Activated CD4-positive, alpha-beta T cell treated with anti-CD3 and anti-CD28 coated beads for 36 hours (primary cell): Measurements from ENCODE around the gene CCRL2. TPM values are rescaled to one million over a fixed set of nuclear protein-coding genes. Genes with fewer than 3 reads are reported as not detected.

Experiments used
- ATAC-seq: fragments of 200-7000 bp; cut with Tn5 transposase; one replicate; pipeline ENCODE4 v1.10.0; 2021; ENCODE audit warnings: mild to moderate bottlenecking, moderate library complexity
- CTCF ChIA-PET: fragments of 350-600 bp; sonication (Branson Sonifier 250); formaldehyde crosslinking; loops from one replicate; lab custom pipeline; 2021; ENCODE audit warnings: antibody characterized with exemption; lab: Charles Lee
- POLR2A ChIA-PET: fragments of 350-600 bp; sonication (Branson Sonifier 250); formaldehyde crosslinking; loops from one replicate; lab custom pipeline; 2021; ENCODE audit warnings: antibody characterized with exemption, inconsistent platforms; lab: Charles Lee
- DNase-seq: peaks from one replicate; pipeline ENCODE4 v3.0.0-alpha.2; 2020
- H3K27ac Mint-ChIP-seq: one replicate; pipeline ENCODE4 v1.8.0; 2021; ENCODE audit warnings: mixed read lengths
- H3K27me3 Mint-ChIP-seq: one replicate; pipeline ENCODE4 v1.8.0; 2021; ENCODE audit warnings: mixed read lengths
- H3K36me3 Mint-ChIP-seq: one replicate; pipeline ENCODE4 v1.8.0; 2021; ENCODE audit warnings: low read depth, mixed read lengths
- H3K4me1 Mint-ChIP-seq: one replicate; pipeline ENCODE4 v1.8.0; 2021; ENCODE audit warnings: mixed read lengths
- H3K4me3 Mint-ChIP-seq: one replicate; pipeline ENCODE4 v1.8.0; 2021; ENCODE audit warnings: mild to moderate bottlenecking, moderate library complexity, mixed read lengths
- H3K9me3 Mint-ChIP-seq: one replicate; pipeline ENCODE4 v1.8.0; 2021; ENCODE audit warnings: low read depth, mixed read lengths
- intact Hi-C, 2 experiments: fragments of 100-400 bp; cut with DNase I in 1 of 2; cut with micrococcal nuclease in 1 of 2; formaldehyde crosslinking; loops; one replicate each; pipeline versions ENCODE4 v1.14.2 to v1.15.1; 2022 to 2024; cut with DNase I, micrococcal nuclease
- total RNA-seq, 2 experiments: library from RNA; stranded (reverse); gene quantifications; one replicate each; pipeline ENCODE4 v1.2.3, GENCODE V29; 2021

Gene CCRL2, protein sequence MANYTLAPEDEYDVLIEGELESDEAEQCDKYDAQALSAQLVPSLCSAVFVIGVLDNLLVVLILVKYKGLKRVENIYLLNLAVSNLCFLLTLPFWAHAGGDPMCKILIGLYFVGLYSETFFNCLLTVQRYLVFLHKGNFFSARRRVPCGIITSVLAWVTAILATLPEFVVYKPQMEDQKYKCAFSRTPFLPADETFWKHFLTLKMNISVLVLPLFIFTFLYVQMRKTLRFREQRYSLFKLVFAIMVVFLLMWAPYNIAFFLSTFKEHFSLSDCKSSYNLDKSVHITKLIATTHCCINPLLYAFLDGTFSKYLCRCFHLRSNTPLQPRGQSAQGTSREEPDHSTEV
- total RNA-seq: 1 to 10 TPM; 1.0 to 1.3 TPM

GRCh38 chr3:46406788-46407611 is at the start of gene CCRL2, which contains the start of gene CCR5AS:
Gene CCRL2 (plus strand): TSS chr3:46407259. CDS start chr3:46408080, 821 bp downstream.
Gene CCR5AS (minus strand): TSS chr3:46407066.
- Mint-ChIP-seq H3K4me3 (peak within 1 kb of the TSS; percentile 71), H3K27ac (peak within 1 kb of the TSS; percentile 81), H3K27me3 (peaks cover 2% of the 10 kb centered on the region), H3K9me3 (no peaks in the 10 kb centered on the region), H3K4me1 (peaks cover 33% of the 10 kb centered on the region), H3K36me3 (no peaks in the 10 kb centered on the region)
- CTCF ChIA-PET: interaction anchor here (0.7 to 1.7 kb wide), 5 partner anchors 17 to 775 kb away, joined by 3 to 8 read pairs (median 4); no protein-coding TSS in a partner anchor
- POLR2A ChIA-PET: interaction anchor here (0.6 to 0.7 kb wide), 2 partner anchors 438 to 733 kb away, joined by 3 read pairs; no protein-coding TSS in a partner anchor
- peak; percentile 65 for DNase-seq
- intact Hi-C loops: loop anchor here in 1 of 2 experiments (1.0 kb wide), 1 partner anchor 38 kb away; no protein-coding TSS in a partner anchor
- ATAC-seq: peak; percentile 92

DNA sequence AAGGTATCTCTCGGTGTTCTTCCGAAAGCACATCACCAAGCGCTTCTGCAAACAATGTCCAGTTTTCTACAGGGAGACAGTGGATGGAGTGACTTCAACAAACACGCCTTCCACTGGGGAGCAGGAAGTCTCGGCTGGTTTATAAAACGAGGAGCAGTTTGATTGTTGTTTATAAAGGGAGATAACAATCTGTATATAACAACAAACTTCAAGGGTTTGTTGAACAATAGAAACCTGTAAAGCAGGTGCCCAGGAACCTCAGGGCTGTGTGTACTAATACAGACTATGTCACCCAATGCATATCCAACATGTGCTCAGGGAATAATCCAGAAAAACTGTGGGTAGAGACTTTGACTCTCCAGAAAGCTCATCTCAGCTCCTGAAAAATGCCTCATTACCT is 48.6 kb upstream of the CCRL2 start:
- Mint-ChIP-seq H3K27me3 (peaks cover 37% of the 10 kb centered on the region), H3K36me3 (no peaks in the 10 kb centered on the region), H3K9me3 (no peaks in the 10 kb centered on the region), H3K4me1 (peaks cover 38% of the 10 kb centered on the region), H3K27ac (no peak overlapping the region), H3K4me3 (no peak overlapping the region)
- intact Hi-C loops: no loop called here
- DNase-seq (no peak), ATAC-seq (no peak)
- POLR2A ChIA-PET: no interaction called here
- CTCF ChIA-PET: interaction anchor here (1.9 to 2.6 kb wide), 2 partner anchors 11 to 445 kb away, joined by 4 to 17 read pairs; no protein-coding TSS in a partner anchor

- Mint-ChIP-seq H3K9me3 (no peaks in the 10 kb centered on the region), H3K4me1 (peaks cover 27% of the 10 kb centered on the region), H3K4me3 (no peak overlapping the region), H3K27me3 (peaks cover 42% of the 10 kb centered on the region), H3K36me3 (no peaks in the 10 kb centered on the region), H3K27ac (no peak overlapping the region)
- ChIA-PET CTCF (interaction anchor here (0.6 to 2.6 kb wide), 17 partner anchors 9 to 447 kb away, joined by 3 to 17 read pairs (median 3); partner anchors contain the start of gene CXCR6), POLR2A (interaction anchor here (1.2 kb wide), 1 partner anchor 10 kb away, joined by 16 read pairs; the partner anchor contains the start of gene CCR5)
- DNase-seq: peak; percentile 57
- intact Hi-C loops: loop anchor here (1.0 kb wide), 4 partner anchors 9 to 66 kb away; partner anchors contain the start of gene CCR5 (in 1 of the 2)
- peak; percentile 95 for ATAC-seq
Observed at GRCh38 chr3:46359733-46360493, 47.1 kb upstream of the CCRL2 start.

GRCh38 chr3:46360907-46361306 is 46.2 kb upstream of the CCRL2 start:
- Mint-ChIP-seq H3K36me3 (no peaks in the 10 kb centered on the region), H3K9me3 (no peaks in the 10 kb centered on the region), H3K27ac (no peak overlapping the region), H3K27me3 (peaks cover 38% of the 10 kb centered on the region), H3K4me3 (no peak overlapping the region), H3K4me1 (peaks cover 27% of the 10 kb centered on the region)
- DNase-seq (no peak), ATAC-seq (no peak)
- POLR2A ChIA-PET: no interaction called here
- intact Hi-C loops: loop anchor here (1.0 kb wide), 3 partner anchors 8 to 67 kb away; partner anchors contain the start of gene CCR5 (in 1 of the 2)
- CTCF ChIA-PET: interaction anchor here (1.2 to 2.6 kb wide), 4 partner anchors 8 to 267 kb away, joined by 3 to 17 read pairs (median 4); no protein-coding TSS in a partner anchor

DNA sequence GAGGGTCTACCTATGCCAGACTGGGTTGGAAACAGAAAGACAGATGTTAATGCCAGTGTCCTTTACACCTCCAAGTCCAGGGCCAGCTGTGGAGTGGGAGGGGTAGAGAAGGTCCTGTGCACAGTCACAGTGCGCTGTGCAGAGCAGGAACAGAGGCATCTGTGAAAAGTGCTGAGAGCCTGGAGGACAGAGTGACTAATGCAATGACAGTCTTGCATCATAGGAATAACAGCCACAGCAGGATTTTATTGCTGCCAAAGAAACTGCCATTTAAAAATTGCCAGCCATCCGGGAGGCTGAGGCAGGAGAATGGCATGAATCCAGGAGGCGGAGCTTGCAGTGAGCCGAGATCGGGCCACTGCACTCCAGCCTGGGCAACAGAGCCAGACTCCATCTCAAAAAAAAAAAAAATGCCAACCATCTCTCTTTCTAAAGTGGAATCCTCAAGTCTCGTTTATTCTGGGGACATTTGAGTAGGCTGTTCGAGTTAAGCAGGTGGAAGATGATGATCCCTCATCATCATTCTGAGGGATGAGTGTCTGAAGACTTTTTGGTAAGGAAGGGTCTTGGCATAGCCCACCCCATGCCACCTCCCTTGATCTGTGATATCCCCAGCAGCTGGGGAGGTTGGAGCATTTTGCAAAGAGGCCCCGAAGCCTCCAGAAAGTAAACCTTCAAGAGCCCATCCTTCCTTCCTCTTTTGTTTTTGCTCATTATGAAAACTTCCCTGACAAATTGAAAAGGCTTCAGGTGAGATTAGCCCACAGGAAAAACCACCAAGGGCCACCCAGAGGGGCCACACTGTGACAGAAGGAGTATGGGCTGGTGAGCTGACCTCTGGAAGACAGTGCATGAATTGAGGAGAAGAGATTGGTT is 45.4 kb upstream of the CCRL2 start:
- CTCF ChIA-PET: interaction anchor here (1.4 kb wide), 1 partner anchor 65 kb away, joined by 3 read pairs; no protein-coding TSS in a partner anchor
- H3K4me3 Mint-ChIP-seq: no peak overlapping the region
- POLR2A ChIA-PET: no interaction called here

GRCh38 chr3:46365041-46365440 is 42.0 kb upstream of the CCRL2 start:
- intact Hi-C loops: no loop called here
- ChIA-PET CTCF (interaction anchor here (1.0 to 1.4 kb wide), 3 partner anchors 12 to 88 kb away, joined by 3 to 5 read pairs (median 4); no protein-coding TSS in a partner anchor), POLR2A (no interaction called here)

More for the DNA sequence above, 45.4 kb upstream of the CCRL2 start:
- intact Hi-C loops: no loop called here
- DNase-seq (no peak), ATAC-seq (peak; percentile 38)
- H3K27ac Mint-ChIP-seq: no peak overlapping the region
- H3K4me1 Mint-ChIP-seq: peaks cover 27% of the 10 kb centered on the region
- H3K36me3 Mint-ChIP-seq: no peaks in the 10 kb centered on the region
- H3K27me3 Mint-ChIP-seq: peaks cover 36% of the 10 kb centered on the region
- no peaks in the 10 kb centered on the region for H3K9me3 Mint-ChIP-seq

GRCh38 chr3:46365737-46366524 is 41.1 kb upstream of the CCRL2 start:
- H3K4me3 Mint-ChIP-seq: no peak overlapping the region
- no peaks in the 10 kb centered on the region for H3K9me3 Mint-ChIP-seq
- H3K27me3 Mint-ChIP-seq: peaks cover 35% of the 10 kb centered on the region
- intact Hi-C loops: no loop called here
- peaks cover 37% of the 10 kb centered on the region for H3K4me1 Mint-ChIP-seq
- ATAC-seq: no peak
- CTCF ChIA-PET: interaction anchor here (0.9 to 1.4 kb wide), 3 partner anchors 11 to 139 kb away, joined by 3 to 4 read pairs (median 3); no protein-coding TSS in a partner anchor
- POLR2A ChIA-PET: no interaction called here
- no peak overlapping the region for H3K27ac Mint-ChIP-seq
- DNase-seq: no peak
- H3K36me3 Mint-ChIP-seq: no peaks in the 10 kb centered on the region

More at GRCh38 chr3:46365041-46365440, 42.0 kb upstream of the CCRL2 start:
- no peak for ATAC-seq
- no peak for DNase-seq
- Mint-ChIP-seq H3K36me3 (no peaks in the 10 kb centered on the region), H3K27ac (no peak overlapping the region), H3K4me3 (no peak overlapping the region), H3K9me3 (no peaks in the 10 kb centered on the region), H3K4me1 (peaks cover 35% of the 10 kb centered on the region), H3K27me3 (peaks cover 35% of the 10 kb centered on the region)

DNA sequence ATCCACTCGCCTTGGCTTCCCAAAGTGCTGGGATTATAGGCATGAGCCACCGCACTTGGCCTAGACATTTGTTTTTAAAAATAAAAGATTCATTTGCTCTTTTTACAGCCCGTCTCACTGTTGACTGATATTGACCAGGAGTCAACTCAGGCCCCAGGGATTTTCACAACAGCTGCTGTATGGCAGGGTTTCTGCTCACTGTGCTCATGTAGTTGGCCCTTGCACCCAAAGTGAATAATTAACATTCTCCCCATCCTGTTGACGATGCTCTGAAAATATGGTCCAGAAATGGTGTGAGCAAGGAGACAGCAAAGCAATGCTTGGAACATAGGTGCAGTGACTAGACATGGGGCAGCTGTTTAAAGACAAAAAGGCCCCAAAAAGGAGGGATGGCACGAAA is 39.2 kb upstream of the CCRL2 start:
- no peak overlapping the region for H3K4me3 Mint-ChIP-seq
- peaks cover 41% of the 10 kb centered on the region for H3K27me3 Mint-ChIP-seq
- H3K4me1 Mint-ChIP-seq: peaks cover 36% of the 10 kb centered on the region
- no peak for DNase-seq
- intact Hi-C loops: loop anchor here in 1 of 2 experiments (2.0 kb wide), 1 partner anchor 277 kb away; no protein-coding TSS in a partner anchor
- H3K9me3 Mint-ChIP-seq: no peaks in the 10 kb centered on the region
- no peaks in the 10 kb centered on the region for H3K36me3 Mint-ChIP-seq
- ATAC-seq: no peak
- ChIA-PET CTCF (interaction anchor here (0.5 to 5.9 kb wide), 11 partner anchors 8 to 437 kb away, joined by 3 to 49 read pairs (median 5); partner anchors contain the start of gene CCR2), POLR2A (no interaction called here)
- H3K27ac Mint-ChIP-seq: no peak overlapping the region

DNA sequence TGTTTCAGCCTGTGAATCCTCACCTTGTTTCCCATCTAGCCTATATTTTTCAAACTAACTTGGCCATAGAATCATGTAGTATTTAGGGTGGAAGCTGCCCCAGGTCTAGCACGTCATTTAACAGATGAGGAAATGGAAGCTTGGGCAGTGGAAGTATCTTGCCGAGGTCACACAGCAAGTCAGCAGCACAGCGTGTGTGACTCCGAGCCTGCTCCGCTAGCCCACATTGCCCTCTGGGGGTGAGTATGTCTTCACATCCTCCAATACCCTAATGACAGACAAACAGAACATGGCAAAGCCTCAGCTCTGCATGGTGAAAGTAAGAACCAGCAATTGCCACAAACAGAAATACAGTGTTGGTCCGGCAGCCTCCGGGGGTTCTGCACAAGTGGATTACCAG is 38.5 kb upstream of the CCRL2 start:
- Mint-ChIP-seq H3K27ac (peak overlapping the region; percentile 32), H3K27me3 (peaks cover 47% of the 10 kb centered on the region), H3K9me3 (no peaks in the 10 kb centered on the region), H3K4me1 (peaks cover 36% of the 10 kb centered on the region), H3K36me3 (no peaks in the 10 kb centered on the region), H3K4me3 (no peak overlapping the region)
- CTCF ChIA-PET: interaction anchor here (1.3 to 5.9 kb wide), 14 partner anchors 9 to 430 kb away, joined by 3 to 49 read pairs (median 6); partner anchors contain the start of gene CCR2
- DNase-seq (peak; percentile 65), ATAC-seq (peak; percentile 22)
- intact Hi-C loops: loop anchor here in 1 of 2 experiments (2.0 kb wide), 1 partner anchor 278 kb away; no protein-coding TSS in a partner anchor
- POLR2A ChIA-PET: interaction anchor here (0.7 to 2.7 kb wide), 5 partner anchors 9 to 387 kb away, joined by 3 to 16 read pairs (median 8); no protein-coding TSS in a partner anchor
